Measurements from ENCODE around the gene C4orf17.

The C4orf17 gene

DNA sequence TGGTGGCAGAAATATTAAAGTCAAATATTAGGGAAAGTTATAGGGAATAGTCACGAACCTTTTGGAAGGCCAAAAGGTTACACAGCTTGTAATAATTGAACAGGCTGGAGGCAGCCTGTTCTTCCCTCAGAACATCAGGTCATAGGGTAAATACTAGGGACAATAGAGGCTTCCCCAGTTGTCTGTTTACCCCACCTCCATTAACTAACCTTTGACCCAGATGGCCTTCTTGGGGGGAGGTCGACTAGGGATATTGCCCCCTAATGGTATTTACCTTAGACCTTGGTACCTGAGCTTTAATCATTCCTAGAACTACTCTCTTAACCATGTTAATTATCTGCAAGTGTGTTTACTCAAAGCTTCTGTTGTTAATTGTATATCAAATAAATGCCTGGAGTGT, 26.0 kb downstream of the C4orf17 start:
- Histone ChIP-seq H3K4me1 (ENCODE audit: insufficient read depth, low read length) (peaks cover 6% of the 10 kb centered on the region; the same call in 1 of the 2 replicates), H3K27ac (ENCODE audit: low read depth, low read length) (no peak overlapping the region), H3K9ac (ENCODE audit: low read depth, low read length) (no peak overlapping the region), H3K27me3 (ENCODE audit: insufficient read depth, low read length) (no peaks in the 10 kb centered on the region), H3K9me3 (ENCODE audit: insufficient read depth, low read depth, low read length) (no peaks in the 10 kb centered on the region), H3K36me3 (ENCODE audit: insufficient read depth, low read length) (no peaks in the 10 kb centered on the region), H3K4me3 (ENCODE audit: low read length) (no peak overlapping the region)
- 91% methylated on average over 2 of the region's 2 CpGs for WGBS

GRCh38 chr4:99537674-99538073, 26.9 kb downstream of the C4orf17 start:
- H3K9ac ChIP-seq (ENCODE audit: low read depth, low read length) = no peak overlapping the region
- no peak overlapping the region for H3K4me3 ChIP-seq (ENCODE audit: low read length)
- H3K27me3 ChIP-seq (ENCODE audit: insufficient read depth, low read length) = no peaks in the 10 kb centered on the region
- WGBS = 74% methylated on average over 4 of the region's 4 CpGs
- H3K4me1 ChIP-seq (ENCODE audit: insufficient read depth, low read length) = peaks cover 6% of the 10 kb centered on the region; the same call in 1 of the 2 replicates
- H3K9me3 ChIP-seq (ENCODE audit: insufficient read depth, low read depth, low read length) = no peaks in the 10 kb centered on the region
- H3K36me3 ChIP-seq (ENCODE audit: insufficient read depth, low read length) = no peaks in the 10 kb centered on the region
- H3K27ac ChIP-seq (ENCODE audit: low read depth, low read length) = no peak overlapping the region

DNA sequence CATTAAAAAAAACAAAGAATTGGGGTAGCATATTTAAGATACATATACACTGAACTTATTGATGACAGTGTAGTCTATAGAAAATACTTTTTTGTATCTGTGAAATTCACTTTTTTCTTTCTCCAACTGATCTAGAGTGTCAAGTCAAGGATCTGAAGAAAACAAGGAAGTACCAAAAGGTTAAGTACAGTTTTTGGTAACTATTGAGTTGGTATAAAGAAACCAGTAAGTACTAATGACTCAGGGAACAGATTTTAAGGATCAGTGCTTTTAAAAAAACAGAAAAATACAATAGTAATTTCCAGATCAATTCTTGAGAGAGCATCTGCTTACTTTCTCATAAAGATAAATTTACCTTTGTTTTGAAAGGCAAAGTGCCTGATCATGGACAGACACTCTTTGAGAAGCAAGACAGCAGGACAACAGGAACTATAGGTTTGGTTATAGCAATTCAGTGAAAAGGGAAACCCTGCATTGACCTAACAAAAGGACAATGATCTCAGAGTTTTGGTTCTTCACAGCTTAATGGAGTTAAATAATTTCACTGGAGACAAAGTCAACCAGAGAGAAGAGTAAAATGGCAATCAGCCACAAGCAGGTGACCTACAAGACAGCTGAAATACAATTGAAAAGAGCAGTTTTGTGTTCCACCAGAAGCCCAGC, 29.6 kb downstream of the C4orf17 start:
- Histone ChIP-seq H3K9me3 (ENCODE audit: insufficient read depth, low read depth, low read length) (no peaks in the 10 kb centered on the region), H3K9ac (ENCODE audit: low read depth, low read length) (no peak overlapping the region), H3K4me3 (ENCODE audit: low read length) (no peak overlapping the region), H3K36me3 (ENCODE audit: insufficient read depth, low read length) (no peaks in the 10 kb centered on the region), H3K27me3 (ENCODE audit: insufficient read depth, low read length) (no peaks in the 10 kb centered on the region), H3K4me1 (ENCODE audit: insufficient read depth, low read length) (peaks cover 6% of the 10 kb centered on the region; the same call in 1 of the 2 replicates), H3K27ac (ENCODE audit: low read depth, low read length) (no peak overlapping the region)

GRCh38 chr4:99552872-99553271, 42.1 kb downstream of the C4orf17 start:
- Histone ChIP-seq H3K27me3 (ENCODE audit: insufficient read depth, low read length) (no peaks in the 10 kb centered on the region), H3K4me1 (ENCODE audit: insufficient read depth, low read length) (peaks cover 7% of the 10 kb centered on the region; the same call in 1 of the 2 replicates), H3K9me3 (ENCODE audit: insufficient read depth, low read depth, low read length) (no peaks in the 10 kb centered on the region), H3K9ac (ENCODE audit: low read depth, low read length) (no peak overlapping the region), H3K36me3 (ENCODE audit: insufficient read depth, low read length) (no peaks in the 10 kb centered on the region), H3K27ac (ENCODE audit: low read depth, low read length) (no peak overlapping the region), H3K4me3 (ENCODE audit: low read length) (no peak overlapping the region)
- WGBS = 98% methylated on average over 2 of the region's 2 CpGs

DNA sequence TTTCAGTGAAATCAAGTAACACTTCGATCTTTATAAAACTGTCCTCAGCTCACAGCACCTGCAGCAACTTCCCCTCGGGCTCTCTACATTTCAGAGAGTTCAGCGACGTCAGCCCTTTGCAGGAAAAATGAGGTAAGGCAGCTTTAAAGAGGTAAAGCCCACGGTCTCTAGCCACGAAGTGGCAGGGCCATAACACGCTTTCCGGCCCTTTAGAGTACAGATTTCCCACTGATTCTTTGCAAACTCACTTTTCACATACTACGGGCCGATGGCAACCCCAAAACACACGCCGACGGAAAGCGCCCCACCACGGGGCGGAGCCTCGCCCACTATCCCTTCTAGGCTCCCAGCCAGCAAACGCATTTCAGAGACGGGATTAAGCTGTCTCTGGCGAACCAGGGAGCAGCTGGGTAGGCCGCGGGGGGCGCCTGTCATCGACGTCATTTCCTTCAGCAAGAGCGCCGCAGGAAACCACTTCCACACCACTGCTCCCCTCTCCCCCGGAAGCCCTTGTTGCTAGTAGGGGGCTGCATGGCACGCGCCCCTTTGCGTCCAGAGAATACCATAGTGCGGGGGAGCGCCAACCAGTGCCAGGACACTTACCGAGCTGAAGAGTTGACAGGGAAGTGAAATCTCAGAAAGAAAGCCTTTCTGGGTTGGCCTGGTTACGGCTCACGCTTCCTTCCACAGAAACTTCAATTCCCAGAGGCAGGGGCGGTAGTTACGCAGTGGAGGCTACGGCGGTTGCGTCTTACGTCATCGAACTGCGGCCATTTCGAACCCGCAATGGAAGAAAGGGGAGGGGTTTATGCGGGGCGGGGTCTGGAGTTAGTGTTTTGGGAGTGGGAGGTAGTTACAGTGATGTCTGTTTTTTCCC, 52.7 kb downstream of the C4orf17 start, which contains the start of gene TRMT10A:
TRMT10A (minus strand) TSS at position 730 of the 877 bp plus-strand sequence. CDS start 4,701 bp downstream, outside the sequence.
- Histone ChIP-seq H3K9ac (ENCODE audit: low read depth, low read length) (peak within 1 kb of the TSS; percentile 88), H3K9me3 (ENCODE audit: insufficient read depth, low read depth, low read length) (no peaks in the 10 kb centered on the region), H3K27me3 (ENCODE audit: insufficient read depth, low read length) (no peaks in the 10 kb centered on the region), H3K4me1 (ENCODE audit: insufficient read depth, low read length) (no peaks in the 10 kb centered on the region), H3K27ac (ENCODE audit: low read depth, low read length) (peak within 1 kb of the TSS; percentile 97), H3K4me3 (ENCODE audit: low read length) (peak within 1 kb of the TSS; percentile 86), H3K36me3 (ENCODE audit: insufficient read depth, low read length) (no peaks in the 10 kb centered on the region)
- WGBS = under 1% methylated on average over 48 of the region's 48 CpGs

DNA sequence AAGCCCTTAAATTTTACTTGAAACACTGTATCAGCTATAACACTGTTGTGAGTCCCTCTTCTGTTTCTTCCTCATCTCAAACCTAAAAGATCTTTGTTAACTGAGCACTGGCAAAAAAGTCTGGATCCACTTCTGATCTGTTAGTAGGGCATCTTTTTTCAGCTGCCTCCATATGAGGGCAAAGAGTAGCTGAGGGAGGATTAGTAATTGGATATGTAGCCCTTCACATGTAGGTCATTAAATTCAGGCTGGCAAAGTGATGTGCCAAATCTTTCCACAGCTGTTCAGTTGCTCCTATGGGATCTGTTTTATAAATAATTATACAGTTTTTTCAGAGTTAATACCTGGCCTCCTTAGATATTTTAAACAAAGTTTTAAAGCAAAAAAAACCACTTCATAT, 54.1 kb downstream of the C4orf17 start:
- H3K9ac ChIP-seq (ENCODE audit: low read depth, low read length) = no peak overlapping the region
- H3K27me3 ChIP-seq (ENCODE audit: insufficient read depth, low read length) = no peaks in the 10 kb centered on the region; the same call in 1 of the 2 replicates
- H3K36me3 ChIP-seq (ENCODE audit: insufficient read depth, low read length) = no peaks in the 10 kb centered on the region
- no peak overlapping the region for H3K27ac ChIP-seq (ENCODE audit: low read depth, low read length)
- no peak overlapping the region for H3K4me3 ChIP-seq (ENCODE audit: low read length)
- no peaks in the 10 kb centered on the region for H3K4me1 ChIP-seq (ENCODE audit: insufficient read depth, low read length)
- H3K9me3 ChIP-seq (ENCODE audit: insufficient read depth, low read depth, low read length) = no peaks in the 10 kb centered on the region

- Histone ChIP-seq H3K9ac (ENCODE audit: low read depth, low read length) (no peak overlapping the region), H3K36me3 (ENCODE audit: insufficient read depth, low read length) (no peaks in the 10 kb centered on the region), H3K4me1 (ENCODE audit: insufficient read depth, low read length) (peaks cover 18% of the 10 kb centered on the region), H3K27ac (ENCODE audit: low read depth, low read length) (no peak overlapping the region), H3K4me3 (ENCODE audit: low read length) (no peak overlapping the region), H3K9me3 (ENCODE audit: insufficient read depth, low read depth, low read length) (no peaks in the 10 kb centered on the region), H3K27me3 (ENCODE audit: insufficient read depth, low read length) (no peaks in the 10 kb centered on the region; the same call in 1 of the 2 replicates)
- 100% methylated on average over 1 of the region's 1 CpG for WGBS
Observed at GRCh38 chr4:99571883-99572282, 61.1 kb downstream of the C4orf17 start.

DNA sequence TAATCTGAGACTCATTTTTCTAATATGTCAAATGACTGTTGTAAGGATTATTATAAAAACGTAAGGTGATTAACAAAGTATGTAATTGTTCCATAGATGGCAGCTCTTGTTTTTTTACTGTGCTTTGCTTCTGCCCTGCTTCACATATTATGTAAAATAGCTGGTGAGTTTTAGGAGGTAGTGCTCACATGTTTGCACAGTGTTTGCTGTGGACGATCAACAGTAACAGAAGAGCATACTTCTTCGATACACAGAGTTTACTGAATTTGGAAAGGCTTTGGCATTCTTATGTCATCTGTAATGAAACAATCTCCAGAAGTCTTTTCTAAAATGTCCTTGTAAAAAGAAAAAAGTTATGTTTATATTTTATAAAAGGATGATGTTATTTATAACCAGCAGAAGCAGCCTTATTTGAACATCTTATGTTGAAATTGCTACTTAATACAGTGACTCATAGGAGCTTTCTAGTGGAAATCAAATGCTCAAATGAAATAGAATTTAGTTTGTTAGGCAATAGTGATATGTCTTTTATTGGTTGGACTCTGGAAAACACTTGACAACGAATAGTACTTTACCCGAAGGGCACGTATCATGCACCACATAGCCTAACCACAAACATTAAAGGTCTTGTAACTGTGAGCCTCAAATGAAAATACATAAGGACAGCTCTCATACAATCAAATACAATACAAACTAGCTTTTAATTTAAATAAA, 61.9 kb downstream of the C4orf17 start:
- Histone ChIP-seq H3K9ac (ENCODE audit: low read depth, low read length) (no peak overlapping the region), H3K27ac (ENCODE audit: low read depth, low read length) (no peak overlapping the region), H3K4me1 (ENCODE audit: insufficient read depth, low read length) (peaks cover 18% of the 10 kb centered on the region), H3K27me3 (ENCODE audit: insufficient read depth, low read length) (no peaks in the 10 kb centered on the region; the same call in 1 of the 2 replicates), H3K9me3 (ENCODE audit: insufficient read depth, low read depth, low read length) (no peaks in the 10 kb centered on the region), H3K36me3 (ENCODE audit: insufficient read depth, low read length) (no peaks in the 10 kb centered on the region), H3K4me3 (ENCODE audit: low read length) (no peak overlapping the region)
- 96% methylated on average over 6 of the region's 6 CpGs for WGBS

GRCh38 chr4:99573735-99574368, 63.0 kb downstream of the C4orf17 start:
- H3K27ac ChIP-seq (ENCODE audit: low read depth, low read length) = no peak overlapping the region
- no peak overlapping the region for H3K9ac ChIP-seq (ENCODE audit: low read depth, low read length)
- peaks cover 18% of the 10 kb centered on the region for H3K4me1 ChIP-seq (ENCODE audit: insufficient read depth, low read length)
- no peaks in the 10 kb centered on the region for H3K36me3 ChIP-seq (ENCODE audit: insufficient read depth, low read length)
- H3K4me3 ChIP-seq (ENCODE audit: low read length) = no peak overlapping the region
- H3K27me3 ChIP-seq (ENCODE audit: insufficient read depth, low read length) = no peaks in the 10 kb centered on the region; the same call in 1 of the 2 replicates
- no peaks in the 10 kb centered on the region for H3K9me3 ChIP-seq (ENCODE audit: insufficient read depth, low read depth, low read length)
- WGBS = 90% methylated on average over 1 of the region's 1 CpG

GRCh38 chr4:99574530-99575324, 63.9 kb downstream of the C4orf17 start, which contains the start of gene MTTP:
MTTP (plus strand) TSS chr4:99574824; CDS start chr4:99574910, 86 bp downstream.
- peaks cover 18% of the 10 kb centered on the region for H3K4me1 ChIP-seq (ENCODE audit: insufficient read depth, low read length)
- peak within 1 kb of the TSS; percentile 72; the same call in 1 of the 2 replicates for H3K27ac ChIP-seq (ENCODE audit: low read depth, low read length)
- WGBS = 83% methylated on average over 3 of the region's 3 CpGs
- no peaks in the 10 kb centered on the region for H3K27me3 ChIP-seq (ENCODE audit: insufficient read depth, low read length)
- H3K36me3 ChIP-seq (ENCODE audit: insufficient read depth, low read length) = no peaks in the 10 kb centered on the region
- no peaks in the 10 kb centered on the region for H3K9me3 ChIP-seq (ENCODE audit: insufficient read depth, low read depth, low read length)
- H3K4me3 ChIP-seq (ENCODE audit: low read length) = peak within 1 kb of the TSS; percentile 5; the same call in 1 of the 2 replicates
- 0 out of 2 replicates have a peak within 1 kb of the TSS, but pooled peaks have one; percentile 28 for H3K9ac ChIP-seq (ENCODE audit: low read depth, low read length)

All from HUES64 (cell line).